HG03139 (cell line): Measurements from ENCODE around the gene XPNPEP1.

Experiments
- ATAC-seq: cut with Tn5 transposase; IDR thresholded peaks from one replicate; pipeline ENCODE4 v1.9.1; 2021; ENCODE audit not compliant: unreplicated experiment

XPNPEP1 gene

GRCh38 chr10:109952526-109952925 lies 29.2 kb upstream of the XPNPEP1 start:
- no peak for ATAC-seq

GRCh38 chr10:109947111-109947920 lies 24.0 kb upstream of the XPNPEP1 start:
- ATAC-seq = no peak

DNA sequence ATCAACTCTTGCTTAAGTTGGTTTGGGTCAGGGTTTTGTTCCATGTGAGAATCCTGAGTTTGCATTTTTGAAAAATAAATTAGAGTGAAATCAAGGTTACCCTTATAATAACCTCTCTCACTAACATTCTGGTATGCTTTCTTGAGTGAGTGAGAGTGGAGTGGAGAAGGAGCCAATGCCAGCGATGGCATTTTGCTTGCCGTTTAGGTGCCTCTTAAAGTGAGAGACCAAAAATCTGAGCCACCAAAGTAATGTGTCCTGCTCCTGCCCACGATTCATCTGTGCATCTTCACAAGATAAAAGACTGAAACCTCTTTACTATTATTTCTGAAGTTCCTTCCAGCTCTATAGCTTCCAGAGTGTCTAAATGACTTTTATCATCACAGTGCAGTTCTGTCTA lies 23.4 kb upstream of the XPNPEP1 start:
- no peak for ATAC-seq

DNA sequence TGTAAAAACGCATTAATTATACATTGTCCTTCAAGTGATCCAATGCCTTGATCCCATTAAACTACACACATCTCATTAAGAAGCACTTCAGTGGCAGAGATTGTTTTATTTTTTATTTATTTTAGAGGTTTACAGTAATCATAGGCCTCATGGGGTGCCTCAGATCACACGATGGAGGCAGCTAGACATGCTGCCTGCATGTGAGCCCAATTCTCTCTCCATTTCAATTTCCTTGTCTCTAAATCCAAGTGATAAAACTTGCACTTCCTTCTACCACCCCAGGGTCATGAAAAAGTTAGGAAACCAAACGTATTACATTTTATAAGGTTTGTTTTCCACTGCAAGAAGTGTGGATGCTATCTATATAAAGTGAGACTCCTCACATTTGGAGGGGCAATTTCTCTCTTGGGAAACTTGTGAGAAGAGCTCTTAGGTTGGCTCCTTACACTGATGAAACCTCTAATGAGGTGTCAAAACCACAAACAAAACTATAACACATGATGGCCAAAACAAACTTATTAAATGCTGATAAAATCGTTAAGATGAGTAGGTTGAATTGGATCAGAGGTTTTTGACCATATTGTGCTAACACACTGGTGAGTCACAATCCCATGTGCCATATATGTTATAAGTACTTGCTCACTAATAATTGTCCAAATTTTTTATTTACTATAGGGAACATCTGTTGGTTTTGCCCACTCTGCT lies 22.3 kb upstream of the XPNPEP1 start:
- ATAC-seq = no peak

DNA sequence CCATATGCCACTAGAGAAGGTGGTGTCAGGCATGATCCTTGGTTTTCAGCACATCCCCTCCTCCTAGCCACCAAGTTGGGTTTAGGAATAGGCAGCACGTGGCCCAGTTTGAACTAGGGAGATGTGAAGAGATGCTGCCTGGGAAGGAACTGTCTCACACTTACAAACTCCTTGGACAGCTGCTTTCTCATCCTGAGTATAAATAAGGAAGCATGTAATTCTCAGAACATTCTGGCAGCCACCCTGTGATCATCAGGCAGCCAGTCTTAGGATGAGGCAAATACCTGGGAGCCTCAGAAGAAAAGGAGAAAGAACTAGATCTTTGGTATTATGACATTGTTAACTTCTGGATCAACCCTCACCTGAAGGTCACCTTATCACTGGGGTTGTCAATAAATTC lies 21.3 kb upstream of the XPNPEP1 start:
- no peak for ATAC-seq

DNA sequence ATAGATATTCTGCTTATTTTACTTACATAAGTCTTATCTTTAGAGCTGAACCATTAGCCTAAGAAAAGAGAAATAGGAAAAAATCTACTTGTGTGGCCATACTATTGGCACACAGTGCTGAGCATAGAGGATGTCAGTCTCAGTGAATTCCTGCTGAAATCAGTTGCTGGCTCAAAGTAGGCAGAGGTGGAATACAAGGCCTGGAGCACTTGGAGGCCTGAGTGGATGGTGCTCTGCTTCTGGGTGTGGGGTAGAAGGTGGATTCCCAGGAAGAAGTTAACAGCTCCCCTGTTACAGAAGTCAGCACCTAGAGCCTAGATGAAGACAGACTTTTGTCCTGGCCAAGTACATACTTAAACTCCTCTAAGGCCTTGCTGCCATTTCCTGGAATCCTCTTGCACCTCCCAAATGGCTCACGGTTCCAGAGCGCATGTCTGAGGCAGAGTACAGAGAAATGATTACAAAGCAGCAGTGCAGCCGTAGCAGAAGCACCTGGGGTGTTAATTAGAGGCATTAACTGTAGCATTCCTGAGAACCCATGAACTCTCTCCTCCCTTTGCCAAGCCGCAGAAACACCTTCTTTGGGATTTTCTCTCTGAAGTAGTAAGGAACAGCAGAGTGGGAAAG lies 18.0 kb upstream of the XPNPEP1 start:
- no peak for ATAC-seq

DNA sequence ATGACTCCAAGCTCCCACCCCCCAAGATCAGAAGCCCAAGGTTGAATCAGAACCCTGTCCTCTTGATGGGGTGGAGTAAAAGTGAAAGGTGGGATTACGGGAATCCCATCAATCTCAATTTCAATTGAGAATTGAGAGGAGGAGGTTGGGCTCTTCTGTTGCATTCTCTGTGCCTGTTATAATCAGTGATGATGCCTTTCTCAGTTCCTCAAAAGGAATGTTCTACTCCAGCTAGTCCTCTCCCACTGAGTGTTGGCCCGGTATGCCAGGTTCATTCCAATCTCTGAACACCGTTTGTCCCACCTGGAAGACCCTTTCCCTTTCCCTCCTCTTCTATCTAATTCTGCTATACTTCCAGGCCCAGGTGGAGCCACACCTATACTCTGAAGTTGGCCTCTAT lies 17.2 kb upstream of the XPNPEP1 start:
- ATAC-seq = no peak

DNA sequence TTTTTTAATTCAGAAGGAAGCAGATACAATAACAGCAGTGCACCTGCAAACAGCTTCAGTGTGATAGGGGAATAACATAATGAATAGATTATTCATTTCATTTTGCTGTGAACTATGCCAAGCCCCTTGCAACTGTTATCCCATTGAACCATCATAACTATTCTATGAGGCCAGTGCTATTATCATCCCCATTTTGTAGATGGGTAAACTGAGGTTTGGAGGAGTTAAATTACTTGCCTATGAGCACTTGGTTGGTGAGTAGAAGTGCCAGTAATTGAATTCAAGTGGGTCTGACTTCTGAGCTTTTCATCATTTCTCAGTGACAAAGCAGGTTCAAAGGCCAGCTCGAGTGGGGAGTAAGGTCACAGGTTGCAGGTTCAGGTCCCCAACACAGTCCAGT lies 16.8 kb upstream of the XPNPEP1 start:
- ATAC-seq = no peak

DNA sequence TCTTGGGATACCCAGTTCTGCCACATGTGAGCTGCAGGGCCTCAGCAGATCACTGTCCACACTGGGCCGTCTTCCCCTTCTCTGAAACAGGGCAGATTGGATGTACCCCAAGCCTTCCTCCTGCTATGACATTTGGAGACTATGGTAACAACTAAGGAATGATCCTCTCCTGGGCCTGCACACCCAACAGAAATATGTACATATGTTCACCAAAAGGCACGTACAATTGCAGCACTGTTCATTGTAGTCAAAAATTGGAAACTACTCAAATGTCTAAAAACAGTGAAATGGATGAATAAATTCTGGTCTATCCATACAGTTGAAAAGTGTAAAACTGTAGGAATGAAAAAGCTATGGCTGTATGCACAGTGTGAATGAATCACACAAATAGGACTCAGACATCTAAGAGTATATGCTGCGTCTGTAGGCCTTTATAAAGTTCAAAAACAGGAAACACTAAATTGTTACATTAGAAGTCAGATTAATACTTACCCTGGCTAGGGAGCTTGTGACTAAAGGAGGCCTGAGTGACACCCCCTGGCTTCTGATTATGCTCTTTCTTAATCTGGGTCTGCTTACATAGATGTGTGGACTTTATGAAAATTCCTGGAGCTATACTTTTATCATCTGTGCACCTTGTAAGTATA lies 16.1 kb upstream of the XPNPEP1 start:
- no peak for ATAC-seq

GRCh38 chr10:109937460-109938065 lies 14.3 kb upstream of the XPNPEP1 start:
- ATAC-seq = no peak

DNA sequence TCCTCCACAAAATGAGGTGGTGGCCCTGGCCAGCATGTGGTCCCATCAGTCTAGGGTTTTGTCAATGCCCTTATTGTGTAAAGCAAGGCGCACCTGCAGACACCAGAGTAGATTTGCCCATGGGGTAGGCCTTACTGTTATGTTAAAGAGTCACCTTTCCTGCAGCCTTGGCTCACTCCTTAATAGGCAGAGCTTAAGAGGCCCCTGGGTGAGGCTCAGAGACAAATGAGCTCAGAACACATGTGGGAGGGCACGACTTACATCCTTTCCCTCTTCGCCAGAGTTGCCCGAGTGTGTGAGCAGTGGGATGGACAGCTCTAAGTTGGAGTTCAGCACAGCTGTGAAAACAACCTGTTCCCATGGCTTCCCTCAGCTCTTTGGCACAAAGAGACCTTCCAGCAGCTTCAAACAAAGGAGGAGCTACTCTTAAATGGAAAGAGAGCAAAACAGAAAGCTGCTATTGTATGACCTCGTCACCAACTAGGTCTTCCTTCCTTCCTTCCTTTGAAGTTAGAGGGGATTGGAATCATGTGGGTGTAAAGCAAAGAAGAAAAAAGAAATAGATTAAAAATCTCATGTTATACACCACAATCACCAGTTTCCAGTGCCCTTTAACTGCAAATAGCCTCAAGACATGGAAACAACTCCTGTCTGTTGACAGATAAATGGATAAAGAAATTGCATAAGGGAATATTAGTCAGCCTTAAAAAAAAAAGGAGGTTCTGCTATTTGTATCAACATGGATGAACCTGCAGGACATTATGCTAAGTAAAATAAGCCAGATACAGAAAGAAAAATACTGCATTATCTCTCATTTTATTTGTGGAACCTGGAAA lies 11.9 kb upstream of the XPNPEP1 start:
- no peak for ATAC-seq

DNA sequence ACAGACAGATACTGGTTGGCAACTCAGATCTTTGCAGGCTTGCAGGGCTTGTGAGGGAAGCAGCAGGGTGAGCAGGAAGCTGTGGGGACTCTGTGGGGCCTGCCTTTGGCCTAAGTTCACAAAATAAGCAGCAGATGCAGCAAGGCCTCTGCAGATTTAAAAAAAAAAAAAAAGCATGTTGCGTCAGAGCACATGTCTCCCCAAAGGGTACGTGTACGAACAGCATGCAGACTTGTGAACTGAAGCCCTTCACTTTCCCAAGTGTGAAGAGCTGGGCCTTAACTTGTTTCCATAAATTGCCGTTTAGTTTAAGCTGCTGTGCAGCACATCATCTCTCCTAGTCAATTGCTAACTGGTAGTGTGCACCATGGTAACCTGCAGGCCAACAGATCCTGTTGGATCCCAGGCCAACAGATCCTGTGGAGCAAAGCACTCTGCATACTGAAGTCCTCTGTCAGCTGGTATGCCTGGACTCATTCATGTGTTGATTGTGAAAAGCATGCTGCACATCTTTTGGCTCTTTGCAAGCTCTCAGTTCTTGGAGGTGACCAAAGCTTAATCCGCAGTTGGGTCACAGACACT lies 10.8 kb upstream of the XPNPEP1 start:
- ATAC-seq = no peak

- ATAC-seq = no peak
Measured at GRCh38 chr10:109932968-109933367, 9.7 kb upstream of the XPNPEP1 start.

DNA sequence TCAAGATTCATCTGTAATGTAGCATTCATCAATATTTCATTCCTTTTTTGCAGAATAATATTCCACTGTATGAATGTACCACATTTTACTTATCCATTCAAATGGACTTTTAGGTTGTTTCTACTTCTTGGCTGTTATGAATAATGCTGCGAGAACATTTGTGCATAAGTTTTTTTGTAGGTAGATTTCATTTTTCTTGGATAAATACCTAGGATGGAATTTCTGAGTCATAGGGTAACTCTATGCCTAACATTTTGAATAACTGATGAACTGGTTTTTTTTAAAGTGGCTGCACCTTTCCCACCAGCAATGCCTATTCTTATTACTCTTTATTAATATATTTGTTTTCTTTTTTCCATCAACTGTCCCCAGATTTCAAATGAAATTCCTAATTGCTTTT lies 9.1 kb upstream of the XPNPEP1 start:
- no peak for ATAC-seq

DNA sequence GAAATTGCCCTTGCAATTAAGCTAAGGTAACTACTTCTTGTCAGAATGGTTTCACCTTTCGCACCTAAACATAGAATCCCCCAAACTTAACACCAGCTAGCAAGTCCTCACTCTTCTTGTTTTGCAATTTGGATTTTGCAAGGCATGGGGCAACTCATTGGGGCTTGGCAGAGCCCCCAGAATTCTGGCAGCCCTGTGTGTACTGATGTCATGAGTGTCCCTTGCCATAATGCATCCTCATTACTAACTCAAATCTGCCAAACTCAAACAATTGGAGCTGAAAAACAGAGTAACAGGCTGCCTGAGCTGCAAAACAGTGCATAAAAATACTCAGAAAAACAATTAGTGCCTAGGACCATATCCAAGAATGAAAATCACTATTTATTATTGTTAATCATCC lies 7.9 kb upstream of the XPNPEP1 start:
- no peak for ATAC-seq

- ATAC-seq = no peak
Measured at GRCh38 chr10:109929501-109930219, 6.3 kb upstream of the XPNPEP1 start.

GRCh38 chr10:109928475-109928891 lies 5.2 kb upstream of the XPNPEP1 start:
- ATAC-seq = no peak

DNA sequence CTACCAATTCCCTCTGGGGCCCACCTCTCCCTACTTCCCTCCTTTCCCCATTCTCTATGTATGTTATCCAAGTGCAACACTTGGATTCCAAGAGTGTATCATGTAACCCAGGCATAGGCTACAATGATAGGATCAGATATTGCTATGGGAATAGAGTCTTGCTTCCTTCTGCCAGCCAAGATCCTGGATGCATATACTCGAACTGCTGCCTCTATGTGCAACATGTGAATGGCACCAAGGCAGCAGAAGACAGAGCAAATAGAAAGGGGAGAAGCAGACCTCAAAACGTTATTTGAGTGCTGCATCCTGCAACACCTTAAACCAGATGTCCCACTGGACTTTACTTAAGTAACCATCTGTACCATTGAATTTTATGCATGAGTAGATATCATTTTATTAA lies 3.5 kb upstream of the XPNPEP1 start:
- no peak for ATAC-seq

GRCh38 chr10:109926061-109926745 lies 2.9 kb upstream of the XPNPEP1 start:
- ATAC-seq = no peak
